Hematopoietic multipotent progenitor cell treated with erythropoietin and hydrocortisone succinate and interleukin-3 and kit ligand, for 6 days (in vitro differentiated cells): ENCODE measurements around the gene TSEN15.
"Not testable (repeated sequence)": the region's sequence is repeated elsewhere in the genome, so short reads cannot be mapped to it uniquely, and the experiment has no call there.

ENCODE experiments used
- DNase-seq: peaks from one replicate; pipeline ENCODE4 v3.0.0-alpha.2; 2015

Gene TSEN15

DNA sequence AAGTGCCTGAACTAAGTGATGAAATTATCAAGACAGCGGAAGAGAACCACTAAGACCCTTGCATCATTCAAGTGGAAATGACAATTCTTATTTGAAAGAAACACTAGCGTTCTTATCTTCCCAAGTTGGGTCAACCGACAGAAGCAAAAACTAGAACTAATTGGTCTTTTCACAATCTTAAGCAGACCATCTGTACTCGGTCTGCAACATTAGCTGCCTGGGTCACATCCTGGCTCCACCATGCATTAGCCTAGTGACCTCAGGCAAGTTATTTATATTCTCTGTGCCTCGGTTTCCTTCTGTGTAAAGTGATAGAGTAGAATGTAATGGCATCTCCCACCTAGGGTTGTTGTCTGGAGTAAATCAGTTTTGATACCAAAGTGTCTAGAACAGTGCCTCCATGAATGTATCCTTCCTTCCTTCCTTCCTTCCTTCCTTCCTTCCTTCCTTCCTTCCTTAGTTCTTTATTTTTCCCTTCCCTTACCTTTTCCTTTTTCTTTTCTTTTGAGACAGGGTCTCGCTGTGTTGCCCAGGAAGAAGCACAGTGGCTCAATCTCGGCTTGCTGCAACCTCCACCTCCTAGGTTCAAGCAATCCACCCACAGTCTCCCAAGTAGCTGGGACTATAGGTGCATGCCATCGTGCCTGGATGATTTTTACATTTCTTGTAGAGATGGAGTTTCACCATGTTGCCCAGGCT lies 20.0 kb upstream of the TSEN15 start:
- DNase-seq: peak; percentile 78

DNA sequence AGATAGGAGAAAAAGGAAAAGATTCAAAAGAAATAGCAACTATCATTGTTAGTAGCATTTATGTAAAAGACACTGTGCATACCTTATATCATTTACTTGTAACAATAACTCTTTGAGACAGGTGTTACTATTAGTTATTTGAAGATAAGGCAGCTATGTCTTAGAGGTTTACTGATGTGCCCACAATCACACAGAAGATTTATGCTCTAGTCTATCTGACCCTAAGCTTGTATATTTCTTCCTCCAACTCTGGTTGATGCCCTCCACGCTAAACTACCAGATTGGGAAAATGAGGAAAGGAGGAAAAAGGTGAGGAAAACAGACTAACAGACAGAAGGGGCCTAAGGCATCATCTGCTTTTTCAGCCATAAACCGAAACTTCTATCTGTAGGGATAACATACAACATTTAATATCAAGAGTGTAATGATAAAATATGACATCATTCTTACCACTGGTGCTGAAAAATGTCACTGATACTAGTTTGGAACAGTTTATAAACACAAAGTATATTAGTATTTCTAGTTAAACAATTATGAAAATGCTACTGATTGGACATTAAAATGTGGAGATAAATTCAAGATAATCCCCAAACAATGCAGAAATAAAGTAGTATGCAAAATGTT lies 19.1 kb upstream of the TSEN15 start:
- no peak for DNase-seq

DNA sequence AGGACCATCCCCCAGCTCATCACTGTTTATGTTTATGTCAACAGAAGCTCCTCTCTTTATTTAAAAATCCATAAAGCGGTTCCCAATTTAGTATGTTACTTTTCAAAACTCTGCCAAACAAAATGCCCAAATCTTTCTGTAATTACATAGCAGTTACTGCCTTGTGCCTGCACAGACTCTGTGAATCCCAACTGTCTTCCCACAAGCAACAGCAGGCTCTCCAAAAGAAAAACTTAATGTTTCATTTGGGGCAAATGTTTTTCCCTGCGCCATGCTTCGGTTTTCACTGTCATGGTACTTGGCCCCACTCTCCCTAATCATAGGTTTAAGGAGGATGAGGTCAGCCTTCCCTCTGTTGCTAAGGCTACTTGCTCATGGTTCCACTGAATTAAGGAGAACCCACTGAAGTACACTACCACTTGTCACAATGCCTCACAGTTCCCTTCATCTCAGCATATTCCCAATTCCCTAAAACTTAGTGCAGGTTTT lies 18.6 kb upstream of the TSEN15 start:
- no peak for DNase-seq

DNA sequence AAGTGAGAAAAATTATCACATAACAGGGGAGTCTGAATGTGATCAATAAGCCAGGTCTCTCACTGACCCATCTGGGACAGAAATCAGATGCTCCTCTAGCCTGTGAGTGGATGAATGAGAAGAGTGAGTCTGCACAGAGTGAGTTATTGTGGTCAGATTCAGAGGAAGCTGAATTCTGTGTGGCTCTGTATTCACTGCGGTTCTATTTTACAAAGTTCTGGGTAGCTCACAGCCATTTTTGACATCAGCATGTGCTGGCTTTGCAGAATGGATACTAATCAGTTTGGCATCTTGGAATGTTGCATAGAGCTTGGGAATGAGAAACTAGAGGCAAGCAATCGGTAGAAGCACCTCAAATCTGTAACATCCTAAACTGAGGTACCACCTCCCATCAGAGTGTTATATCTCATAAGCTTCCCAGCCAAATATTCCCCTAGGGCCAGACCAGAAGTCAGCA lies 17.8 kb upstream of the TSEN15 start:
- no peak for DNase-seq

DNA sequence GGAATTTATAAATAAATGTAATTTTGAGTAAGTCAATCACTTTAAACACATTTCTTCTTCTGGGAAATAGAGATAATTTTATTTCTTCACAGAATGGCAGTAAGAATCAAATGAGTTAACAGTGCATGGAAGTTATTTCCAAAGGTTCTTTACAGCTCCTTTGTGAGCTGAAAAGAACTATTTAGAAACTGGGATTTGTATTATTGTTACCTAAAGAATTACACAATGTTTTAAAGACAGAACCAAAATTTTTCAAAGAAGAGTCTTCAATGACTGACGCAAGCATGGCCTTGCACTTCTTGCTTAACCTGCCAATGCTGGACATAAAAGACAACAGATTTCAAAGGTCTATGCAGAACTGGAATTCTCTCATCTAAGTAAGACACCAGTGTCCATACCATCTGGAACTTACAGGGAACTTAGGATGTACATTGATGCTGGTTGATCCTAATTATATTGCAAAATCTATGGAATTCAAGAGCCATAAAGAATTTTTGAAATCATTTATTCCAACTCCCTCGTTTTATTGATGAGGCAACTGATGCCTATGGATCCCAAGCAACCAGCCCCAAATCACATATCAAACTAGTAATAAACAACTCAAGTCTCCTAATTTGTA lies 16.7 kb upstream of the TSEN15 start:
- DNase-seq: no peak

DNA sequence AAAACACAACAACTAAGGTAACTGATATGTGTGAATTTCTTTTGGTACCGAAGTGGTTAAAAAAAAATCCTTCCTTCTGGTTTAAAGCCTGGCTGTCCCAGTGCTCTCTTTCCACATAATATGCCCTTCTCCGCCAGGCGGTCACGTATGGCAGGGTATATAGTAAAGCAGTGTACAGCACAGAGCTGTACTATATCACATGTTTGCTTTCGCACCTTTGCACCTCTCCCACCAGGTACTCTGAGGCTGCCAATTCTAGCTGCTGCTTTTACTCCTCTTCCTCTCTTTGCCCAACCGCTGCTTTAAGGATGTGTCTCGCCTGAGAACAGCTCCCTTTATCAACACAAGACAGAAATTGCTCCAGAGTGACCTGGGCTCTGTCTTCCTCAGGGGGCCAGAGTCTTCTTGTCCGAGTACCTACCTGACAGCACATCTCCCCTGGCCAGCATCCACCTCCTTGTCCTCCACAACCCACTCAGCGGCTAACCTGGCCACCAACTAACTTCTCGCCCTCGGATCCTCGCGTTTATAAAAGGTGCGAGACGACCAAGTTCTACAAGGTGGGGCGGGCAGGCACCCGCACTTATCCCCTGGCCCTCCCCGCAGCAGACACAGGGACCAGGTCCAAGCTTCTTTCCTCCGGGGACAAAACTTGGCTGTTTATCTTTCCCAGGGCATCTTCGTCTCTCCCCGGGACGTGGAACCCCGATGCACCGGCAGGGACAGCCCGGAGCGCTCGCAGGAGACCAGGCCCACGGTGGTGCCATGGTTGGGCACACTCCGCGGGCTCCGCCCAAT lies 15.6 kb upstream of the TSEN15 start:
- no peak for DNase-seq

DNA sequence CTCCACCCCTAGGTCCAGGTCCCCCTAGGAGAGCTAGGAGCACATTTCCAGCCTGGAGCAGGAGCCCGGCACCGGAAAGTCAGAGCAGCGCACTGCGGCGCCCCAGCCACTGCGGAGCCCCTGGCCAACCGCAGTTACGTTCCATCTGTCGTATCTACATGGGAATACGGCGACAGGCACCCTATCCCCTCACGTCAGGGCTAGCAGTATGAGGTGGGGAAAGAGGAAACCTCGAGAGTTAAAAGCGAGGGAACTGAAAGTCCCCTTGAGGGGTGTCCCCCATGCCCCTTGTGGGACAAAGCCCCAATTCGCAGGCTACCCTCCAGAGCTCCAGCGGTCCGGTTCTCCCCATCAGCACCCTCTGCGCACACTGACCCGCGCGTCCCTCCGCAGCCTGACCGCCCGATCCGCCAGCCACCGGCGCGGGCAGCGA lies 15.0 kb upstream of the TSEN15 start:
- DNase-seq: peak; percentile 36

DNA sequence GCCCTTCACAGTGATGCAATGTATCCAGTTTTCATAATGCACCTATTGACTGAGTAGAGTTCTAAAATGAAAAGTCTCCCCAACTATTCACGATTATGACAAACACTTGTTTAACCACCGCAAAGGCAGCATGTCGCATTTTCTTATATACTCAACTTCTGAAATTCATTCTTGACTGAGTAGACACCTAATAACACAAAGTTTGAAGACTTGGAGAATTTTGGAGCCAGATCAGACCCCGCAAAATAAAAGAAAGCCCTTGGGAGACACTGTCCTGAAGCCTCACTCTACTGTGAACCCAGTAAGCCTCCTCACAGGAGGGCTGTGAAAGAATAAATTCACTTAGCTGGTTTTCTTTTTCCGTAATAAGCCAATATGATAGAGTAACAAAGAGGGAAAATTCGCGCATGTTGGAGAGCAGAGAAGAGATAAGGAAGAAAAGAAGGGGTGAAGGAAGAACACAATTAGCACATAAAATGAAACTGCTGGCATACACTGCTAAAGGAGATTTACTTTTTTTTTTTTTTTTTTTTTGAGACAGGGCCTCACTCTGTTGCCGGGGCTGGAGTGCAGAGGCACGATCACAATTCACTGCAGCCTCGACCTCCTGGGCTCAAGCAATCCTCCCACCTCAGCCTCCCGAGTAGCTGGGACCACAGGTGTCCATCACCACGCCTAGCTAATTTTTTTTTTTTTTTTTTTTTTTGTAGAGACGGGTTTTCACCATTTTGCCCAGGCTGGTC lies 13.5 kb upstream of the TSEN15 start:
- DNase-seq: no peak

DNA sequence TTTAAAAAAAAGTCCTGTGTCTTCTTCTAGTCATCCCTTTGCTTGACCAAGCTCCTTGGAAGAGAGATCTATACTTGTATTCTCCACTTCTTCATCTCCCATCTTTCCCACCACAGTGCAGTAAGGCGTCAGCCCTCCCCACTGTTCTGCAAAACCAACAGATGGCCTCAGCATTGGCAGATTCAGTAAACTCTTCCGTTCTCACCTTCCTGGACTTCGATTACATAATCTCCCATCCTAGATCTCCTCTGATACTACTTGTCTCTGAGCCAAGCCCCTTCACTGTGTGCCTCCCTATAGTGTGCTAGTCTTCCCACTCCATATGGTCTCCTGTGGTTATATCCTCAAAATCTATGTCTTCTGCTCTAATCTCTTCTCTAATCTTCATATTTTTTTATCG lies 12.4 kb upstream of the TSEN15 start:
- DNase-seq: no peak

DNA sequence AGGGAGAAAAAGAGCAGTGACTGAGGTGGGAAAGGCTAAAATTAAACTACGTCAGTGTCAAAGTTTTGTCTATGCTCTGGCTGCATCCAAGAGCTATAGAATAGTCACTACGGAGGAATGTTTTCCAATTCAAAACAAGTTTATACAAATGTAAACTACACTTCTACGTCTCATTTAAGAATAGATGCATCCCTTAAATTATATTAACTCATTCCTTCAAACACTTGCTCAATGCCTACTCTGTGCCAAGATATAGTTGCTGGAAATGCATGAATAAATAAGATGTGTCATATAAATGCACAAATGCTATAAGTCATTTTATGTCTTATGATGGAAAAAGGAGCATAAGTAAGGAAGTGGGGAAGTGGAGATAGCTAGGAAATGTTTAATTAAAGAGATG lies 9.8 kb upstream of the TSEN15 start:
- no peak for DNase-seq

DNA sequence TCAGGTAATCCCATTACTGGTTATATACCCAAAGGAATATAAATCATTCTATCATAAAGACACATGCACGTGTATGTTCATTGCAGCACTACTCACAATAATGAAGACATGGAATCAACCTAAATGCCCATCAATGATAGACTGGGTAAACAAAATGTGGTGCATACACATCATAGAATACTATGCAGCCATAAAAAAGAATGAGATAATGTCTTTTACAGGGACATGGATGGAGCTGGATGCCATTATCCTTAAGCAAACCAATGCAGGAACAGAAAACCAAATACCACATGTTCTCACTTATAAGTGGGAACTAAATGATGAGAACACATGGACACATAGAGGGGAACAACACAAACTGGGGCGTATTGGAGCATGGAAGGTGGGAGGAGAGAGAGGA lies 8.2 kb upstream of the TSEN15 start:
- not testable (repeated sequence) for DNase-seq

DNA sequence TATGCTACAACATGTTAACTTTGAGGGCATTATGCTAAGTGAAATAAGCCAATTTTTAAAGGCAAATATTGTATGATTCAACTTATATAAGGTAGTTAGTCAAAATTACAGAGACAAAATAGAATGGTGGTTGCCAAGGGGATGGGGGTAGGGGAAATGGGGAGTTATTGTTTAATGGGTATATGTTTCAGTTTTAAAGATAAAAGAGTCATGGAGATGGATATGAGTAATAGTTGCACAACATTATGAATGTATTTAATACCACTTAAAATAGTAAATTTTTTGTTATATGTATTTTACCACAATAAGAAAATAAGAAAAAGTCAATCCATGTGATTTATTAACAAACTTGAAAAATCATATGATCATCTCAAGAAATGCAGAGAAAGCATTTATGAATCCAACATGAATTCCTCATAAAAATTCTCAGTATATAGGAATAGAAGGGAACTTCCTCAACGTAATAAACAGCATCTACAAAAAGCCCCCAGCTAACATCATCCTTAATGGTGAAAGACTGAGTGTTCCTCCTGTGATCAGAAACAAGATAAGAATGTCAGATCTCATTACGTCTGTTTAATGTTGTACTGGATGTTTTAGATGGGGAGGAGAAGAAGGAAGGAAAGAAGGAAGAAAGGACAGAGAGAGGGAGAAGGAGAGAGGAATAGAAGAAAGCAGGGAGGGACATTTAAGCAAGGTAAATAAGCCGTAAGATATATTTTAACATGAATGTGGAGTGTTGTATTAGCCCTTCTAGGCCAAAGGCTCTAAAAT lies 6.7 kb upstream of the TSEN15 start:
- no peak for DNase-seq

DNA sequence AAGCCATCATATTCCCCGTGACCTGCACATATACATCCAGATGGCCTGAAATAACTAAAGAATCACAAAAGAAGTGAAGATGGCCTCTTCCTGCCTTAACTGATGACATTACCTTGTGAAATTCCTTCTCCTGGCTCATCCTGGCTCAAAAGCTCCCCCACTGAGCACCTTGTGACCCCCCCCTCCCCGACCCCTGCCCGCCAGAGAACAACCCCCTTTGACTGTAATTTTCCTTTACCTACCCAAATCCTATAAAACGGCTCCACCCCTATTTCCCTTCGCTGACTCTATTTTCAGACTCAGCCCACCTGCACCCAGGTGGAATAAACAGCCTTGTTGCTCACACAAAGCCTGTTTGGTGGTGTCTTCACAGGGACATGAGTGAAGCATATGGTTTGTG lies 4.0 kb upstream of the TSEN15 start:
- not testable (repeated sequence) for DNase-seq

DNA sequence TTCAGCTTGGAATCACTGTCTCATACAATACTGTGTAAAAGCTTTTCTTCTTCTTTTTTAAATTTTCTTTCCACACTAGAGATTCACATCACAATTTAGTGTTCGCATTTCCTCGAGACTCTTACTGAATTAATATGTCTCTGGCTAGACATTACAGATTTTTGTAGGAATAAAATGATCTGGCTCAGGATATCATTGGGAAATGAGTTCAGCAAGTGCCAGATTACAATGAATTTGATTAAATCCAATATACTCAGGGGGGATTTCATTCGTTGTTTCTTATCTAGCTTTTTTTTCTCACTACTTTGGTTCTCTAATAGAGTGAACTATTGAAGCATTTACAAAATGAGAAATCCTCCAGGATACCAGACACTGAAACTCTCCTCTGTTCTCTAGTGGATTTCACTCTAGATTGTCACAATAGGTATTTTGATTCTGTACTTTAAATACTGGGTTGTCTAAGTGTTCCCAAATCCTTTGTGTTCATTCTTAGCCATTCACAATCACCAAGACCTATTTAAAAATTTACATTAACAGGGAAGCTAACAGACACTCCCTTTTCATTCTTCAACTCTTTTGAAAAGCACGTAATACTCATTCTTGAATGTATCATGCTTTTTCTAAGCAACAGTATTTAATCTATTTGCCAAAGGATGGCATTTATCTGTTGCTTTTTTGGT lies 2.8 kb upstream of the TSEN15 start:
- DNase-seq: no peak

DNA sequence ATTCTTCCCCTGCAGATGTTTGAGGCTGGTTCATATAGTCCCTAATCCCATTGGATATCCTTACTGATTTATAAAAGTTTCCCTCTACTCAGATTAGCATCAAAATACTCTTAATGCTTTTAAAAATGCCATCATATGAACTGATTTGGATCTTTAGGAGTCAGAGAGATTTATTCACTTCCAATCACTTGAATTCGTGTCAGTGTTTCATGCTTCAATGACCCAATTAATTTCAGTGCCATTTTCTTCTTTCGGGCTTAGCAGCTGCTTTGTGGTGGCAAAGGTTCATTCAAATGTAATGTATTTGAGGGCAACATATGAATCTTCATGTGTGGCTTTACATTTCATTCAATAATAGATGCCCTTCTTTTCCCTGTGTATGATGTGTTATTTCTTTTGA lies 2.2 kb upstream of the TSEN15 start:
- no peak for DNase-seq

DNA sequence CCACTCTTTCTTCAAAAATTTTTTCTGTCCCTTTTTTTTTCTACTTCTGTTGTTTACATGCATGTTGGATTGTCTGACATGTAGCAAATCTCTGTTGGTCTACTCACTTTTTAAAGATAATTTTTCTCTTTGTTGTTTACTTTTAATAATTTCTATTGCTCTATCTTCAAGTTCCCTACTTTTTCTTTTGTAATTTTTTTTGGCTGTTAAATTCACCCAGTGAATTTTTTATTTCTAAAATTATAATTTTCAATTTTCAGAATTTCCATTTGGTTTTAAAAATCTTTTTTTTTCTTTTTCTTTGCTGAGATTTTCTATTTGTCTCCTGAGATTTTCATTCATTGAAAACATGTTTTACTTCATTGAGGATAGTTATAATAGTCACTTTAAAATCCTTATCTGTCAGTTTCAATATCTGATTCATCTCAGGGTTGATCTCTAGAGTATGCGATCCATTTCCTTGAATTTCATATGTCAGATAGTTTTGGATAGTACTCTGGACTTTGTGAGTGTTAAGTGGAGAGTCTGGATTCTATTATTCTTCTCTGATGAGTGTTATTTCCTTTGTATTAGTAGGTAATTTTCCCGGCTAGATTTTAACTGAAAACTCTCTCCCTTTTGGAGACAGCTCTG lies 1.6 kb upstream of the TSEN15 start:
- no peak for DNase-seq

DNA sequence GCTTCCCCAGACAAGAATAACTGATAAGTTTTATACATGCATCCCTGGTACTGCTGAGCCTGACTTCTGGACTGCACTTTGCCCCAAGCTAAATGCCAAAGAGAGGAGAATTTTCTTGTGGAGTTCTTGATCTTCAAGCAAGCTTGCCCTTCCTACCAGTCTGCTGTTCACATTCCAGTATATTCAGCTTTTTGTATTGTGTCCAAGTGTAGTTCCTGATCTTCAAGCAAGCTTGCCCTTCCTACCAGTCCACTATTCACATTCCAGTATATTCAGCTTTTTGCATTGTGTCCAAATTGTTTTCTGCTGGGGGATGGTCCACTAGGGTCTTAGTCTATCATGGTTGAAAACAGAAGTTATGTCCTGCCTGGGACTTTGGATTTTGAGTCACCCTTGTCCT lies 894 bp upstream of the TSEN15 start:
- DNase-seq: no peak

DNA sequence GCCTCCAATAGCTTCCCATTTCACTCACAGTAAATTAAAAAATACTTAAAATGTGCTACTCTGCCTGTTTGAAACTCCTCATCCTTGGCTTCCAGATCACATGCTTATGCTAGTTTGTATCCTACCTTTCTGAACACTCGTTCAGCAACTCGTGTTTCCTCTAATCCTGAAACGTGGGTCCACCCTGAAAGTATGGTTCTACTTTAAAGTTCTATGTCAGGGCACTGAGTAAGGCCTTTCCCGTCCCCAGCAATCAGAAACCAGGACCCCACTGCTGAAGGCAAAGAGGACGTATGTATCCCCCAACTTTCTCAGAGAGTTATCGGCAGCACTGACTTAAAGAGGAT lies 419 bp upstream of the TSEN15 start:
- DNase-seq: no peak

DNA sequence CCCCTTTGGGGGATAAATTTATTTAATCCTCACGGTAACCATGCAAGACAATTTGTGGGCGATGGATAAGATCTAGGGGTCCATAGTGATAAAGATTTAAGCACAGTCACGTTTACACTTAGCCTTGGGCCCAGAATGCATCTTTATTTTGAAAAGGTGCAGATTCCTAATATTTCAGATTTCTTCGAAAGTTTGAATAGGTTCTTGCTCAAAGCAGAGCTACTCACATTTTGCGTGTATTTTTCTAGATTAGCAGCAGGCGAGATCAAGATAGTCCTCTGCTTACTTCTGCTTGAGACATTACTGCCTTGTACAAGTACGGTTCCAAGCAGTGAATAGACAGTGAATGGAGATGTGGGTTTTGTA lies 647 bp downstream of the TSEN15 start:
- peak; percentile 39 for DNase-seq

DNA sequence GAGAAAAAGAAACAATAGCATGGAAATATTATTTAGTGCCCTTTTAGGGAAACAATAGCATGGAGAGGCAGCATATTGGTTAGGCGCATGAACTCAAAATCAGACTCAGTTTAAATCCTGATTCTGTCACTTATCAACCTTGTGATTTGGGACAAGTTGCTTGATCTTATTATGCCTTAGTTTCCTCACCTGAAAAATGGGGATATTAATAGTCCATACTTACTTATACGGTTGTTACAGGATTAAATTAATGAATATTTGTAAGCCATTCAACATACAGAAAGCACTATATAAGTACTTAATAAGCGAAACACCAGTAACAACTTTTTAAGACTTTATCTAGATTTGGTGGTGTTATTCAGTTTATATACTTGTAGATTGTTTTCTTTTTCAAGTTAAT lies 1.2 kb downstream of the TSEN15 start:
- no peak for DNase-seq

DNA sequence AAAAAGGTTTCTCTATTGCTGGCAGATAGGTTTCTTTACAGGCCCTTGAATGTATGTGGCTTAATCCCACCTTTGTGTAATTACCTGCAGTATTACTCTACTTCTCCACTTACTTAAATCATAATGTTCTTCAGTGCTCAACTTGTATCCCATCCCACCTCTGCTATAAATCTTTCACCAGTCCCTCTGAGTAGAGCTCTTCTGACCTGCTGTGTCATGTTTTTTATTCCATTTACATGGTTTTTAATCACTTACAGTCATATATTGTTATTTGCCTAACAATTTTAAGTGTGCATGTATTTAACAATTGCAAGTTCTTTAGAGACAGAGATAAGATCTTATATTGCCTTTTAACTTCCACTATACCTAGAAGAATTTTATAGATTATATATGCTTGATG lies 2.4 kb downstream of the TSEN15 start:
- no peak for DNase-seq
